Stimulated activated CD4-positive, alpha-beta T cell treated with anti-CD3 and anti-CD28 coated beads, Interleukin-1b, Interleukin-23, amount 100 ng/mL, for 48 hours (primary cell): ENCODE measurements around the gene RELN.

Experiments used
- DNase-seq: peaks from one replicate; pipeline ENCODE4 v3.0.0-alpha.2; 2020

RELN gene

GRCh38 chr7:103446049-103446520, 543.4 kb downstream of the RELN start, which contains the start of gene SLC26A5:
Gene SLC26A5 (minus strand): TSS chr7:103446207. CDS start chr7:103421514, 24,693 bp downstream.
- no peak for DNase-seq

GRCh38 chr7:103445228-103446048, 544.0 kb downstream of the RELN start:
- DNase-seq = no peak

GRCh38 chr7:103439661-103440060, 549.8 kb downstream of the RELN start:
- DNase-seq = no peak

GRCh38 chr7:103437623-103438022, 551.8 kb downstream of the RELN start:
- DNase-seq = no peak

GRCh38 chr7:103432712-103433111, 556.7 kb downstream of the RELN start:
- no peak for DNase-seq

- DNase-seq = no peak
Measured at GRCh38 chr7:103425177-103425576, 564.3 kb downstream of the RELN start.

- DNase-seq = no peak
Measured at GRCh38 chr7:103423467-103424179, 565.8 kb downstream of the RELN start.
